Measurements from ENCODE around the gene CLEC12A. TPM values are rescaled to one million over a fixed set of nuclear protein-coding genes. Genes with fewer than 3 reads are reported as not detected.

Gene CLEC12A
- 1 to 10 TPM in 1 of 3 donors, under 1 TPM in 2; 0.41 to 2.6 (median 0.89) TPM for total RNA-seq
- long read RNA-seq, donor 1, partial matches to known transcripts, result 1 of 2 reads
- long read RNA-seq, donor 1, other reads (novel, unspliced or antisense), result 1 of 2 reads
- long read RNA-seq, donor 2, partial matches to known transcripts, result 0 of 1 reads
- long read RNA-seq, donor 2, other reads (novel, unspliced or antisense), result 1 of 1 reads

DNA sequence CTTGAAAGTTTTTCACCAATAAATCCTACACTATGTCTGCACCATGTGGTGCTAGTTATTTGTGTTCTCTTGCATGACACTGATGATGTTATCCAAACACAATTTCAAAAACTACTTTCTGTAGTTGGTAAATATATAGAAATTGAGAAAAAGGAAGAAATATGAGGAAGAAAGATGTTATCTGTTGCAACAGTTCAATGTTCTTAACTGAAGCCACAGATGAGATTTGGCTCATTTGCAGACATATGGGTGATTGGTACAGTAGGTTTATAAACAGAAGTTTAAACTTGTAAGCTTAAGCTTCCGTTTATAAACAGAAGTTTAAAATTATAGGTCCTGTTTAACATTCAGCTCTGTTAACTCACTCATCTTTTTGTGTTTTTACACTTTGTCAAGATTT, at the start of gene CLEC12A:
Gene CLEC12A, plus strand, starts transcription at position 229 of the 400 bp plus-strand sequence. CDS start 188 bp downstream, outside the sequence.
- DNase-seq (no peak), ATAC-seq (no peak)
- H3K4me1 ChIP-seq (ENCODE audit: low read depth), result no peaks in the 10 kb centered on the region
- H3K4me3 ChIP-seq, result no peak within 1 kb of the TSS
- TF ChIP-seq CTCF (IDR thresholded peaks at IDR 0.05), result no peak
- H3K9me3 ChIP-seq, result no peaks in the 10 kb centered on the region
- intact Hi-C loops (cut with DNase I, micrococcal nuclease), result no loop called here
- no peaks in the 10 kb centered on the region for H3K36me3 ChIP-seq (ENCODE audit: low read depth)

- TF ChIP-seq CTCF (IDR thresholded peaks at IDR 0.05), result no peak
- no peak for ATAC-seq
- Histone ChIP-seq H3K36me3 (ENCODE audit: low read depth) (no peaks in the 10 kb centered on the region), H3K4me3 (no peak overlapping the region), H3K9me3 (no peaks in the 10 kb centered on the region), H3K4me1 (ENCODE audit: low read depth) (no peaks in the 10 kb centered on the region)
- intact Hi-C loops (cut with DNase I, micrococcal nuclease), result loop anchor here (10.0 kb wide), 2 partner anchors 168 to 178 kb away; no protein-coding TSS in a partner anchor
- DNase-seq, result no peak
These were observed 48.8 kb upstream of the CLEC12A start for GRCh38 chr12:9922429-9922828.

DNA sequence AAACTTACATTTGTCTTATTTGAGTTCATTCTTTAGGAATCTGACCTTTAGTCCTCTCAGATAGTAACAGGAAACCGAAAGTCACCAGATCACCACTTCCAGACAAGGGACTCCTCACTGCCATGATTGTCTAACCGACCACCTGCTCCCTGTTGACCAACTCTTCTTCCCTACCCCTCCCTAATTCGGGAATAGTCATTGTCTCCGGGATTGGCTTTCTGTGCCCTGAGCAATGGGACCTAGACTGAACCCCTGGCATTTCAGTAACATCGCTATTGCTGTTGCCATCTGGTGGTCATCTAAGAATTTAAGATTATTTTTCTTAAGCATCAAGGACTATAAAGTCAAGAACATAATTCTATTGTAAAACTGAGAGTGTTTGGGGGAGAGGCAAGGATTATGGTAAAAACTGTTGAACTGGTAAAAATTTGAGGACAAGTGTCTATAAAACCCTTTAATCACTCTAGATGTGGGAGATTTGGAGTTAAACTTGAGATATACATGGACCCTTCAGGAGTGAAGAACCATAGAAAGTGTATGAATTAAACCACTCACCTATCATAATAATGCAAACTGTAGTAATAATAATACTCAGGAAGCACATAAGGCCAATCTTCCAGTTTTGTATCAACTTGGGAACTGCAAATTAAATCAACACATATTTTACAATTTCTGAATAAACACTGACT, 45.4 kb upstream of the CLEC12A start:
- intact Hi-C loops (cut with DNase I, micrococcal nuclease), result loop anchor here (10.0 kb wide), 2 partner anchors 171 to 181 kb away; no protein-coding TSS in a partner anchor
- DNase-seq, result no peak
- Histone ChIP-seq H3K9me3 (no peaks in the 10 kb centered on the region), H3K36me3 (ENCODE audit: low read depth) (no peaks in the 10 kb centered on the region), H3K4me3 (no peak overlapping the region), H3K4me1 (ENCODE audit: low read depth) (no peaks in the 10 kb centered on the region)
- no peak for TF ChIP-seq CTCF (IDR thresholded peaks at IDR 0.05)
- ATAC-seq, result peak; percentile 34

DNA sequence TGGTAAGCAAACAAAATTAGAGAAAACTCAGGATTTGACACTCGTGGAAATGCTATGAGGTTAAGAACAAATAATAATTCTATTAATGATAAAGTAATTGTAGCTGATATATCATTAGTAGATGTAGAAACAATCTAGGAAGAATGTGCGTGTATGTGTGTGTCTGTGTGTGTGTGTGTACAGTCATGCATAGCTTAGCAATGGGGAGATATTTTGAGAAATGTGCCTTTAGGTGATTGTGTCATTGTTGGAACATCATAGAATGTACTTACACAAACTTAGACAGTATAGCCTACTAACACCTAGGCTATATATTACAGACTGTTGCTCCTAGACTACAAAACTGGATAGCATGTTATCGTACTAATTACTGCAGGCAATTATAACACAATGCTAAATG, 44.3 kb upstream of the CLEC12A start:
- intact Hi-C loops (cut with DNase I, micrococcal nuclease), result loop anchor here (10.0 kb wide), 2 partner anchors 172 to 182 kb away; no protein-coding TSS in a partner anchor
- Histone ChIP-seq H3K9me3 (no peaks in the 10 kb centered on the region), H3K36me3 (ENCODE audit: low read depth) (no peaks in the 10 kb centered on the region), H3K4me1 (ENCODE audit: low read depth) (no peaks in the 10 kb centered on the region), H3K4me3 (no peak overlapping the region)
- ATAC-seq (no peak), DNase-seq (no peak)
- TF ChIP-seq CTCF (IDR thresholded peaks at IDR 0.05), result no peak

- DNase-seq (no peak), ATAC-seq (no peak)
- H3K36me3 ChIP-seq (ENCODE audit: low read depth), result no peaks in the 10 kb centered on the region
- no peaks in the 10 kb centered on the region for H3K9me3 ChIP-seq
- peaks cover 6% of the 10 kb centered on the region for H3K4me1 ChIP-seq (ENCODE audit: low read depth)
- TF ChIP-seq CTCF (IDR thresholded peaks at IDR 0.05), result no peak
- H3K4me3 ChIP-seq, result no peak overlapping the region
- intact Hi-C loops (cut with DNase I, micrococcal nuclease), result loop anchor here (10.0 kb wide), 2 partner anchors 174 to 184 kb away; no protein-coding TSS in a partner anchor
These were observed 42.6 kb upstream of the CLEC12A start for GRCh38 chr12:9928607-9929006.

All from mucosa of descending colon (tissue), 3 donors.